GM18520 (cell line): ENCODE results near the gene KHDC4.

Source experiments
- ATAC-seq: cut with Tn5 transposase; IDR thresholded peaks from one replicate; pipeline ENCODE4 v1.9.1; 2021; ENCODE audit not compliant: unreplicated experiment

Gene KHDC4

GRCh38 chr1:155934097-155934935, at the start of gene KHDC4:
KHDC4 (minus strand) TSS chr1:155934413; CDS start chr1:155934373, 40 bp downstream.
- ATAC-seq: peak; percentile 92

DNA sequence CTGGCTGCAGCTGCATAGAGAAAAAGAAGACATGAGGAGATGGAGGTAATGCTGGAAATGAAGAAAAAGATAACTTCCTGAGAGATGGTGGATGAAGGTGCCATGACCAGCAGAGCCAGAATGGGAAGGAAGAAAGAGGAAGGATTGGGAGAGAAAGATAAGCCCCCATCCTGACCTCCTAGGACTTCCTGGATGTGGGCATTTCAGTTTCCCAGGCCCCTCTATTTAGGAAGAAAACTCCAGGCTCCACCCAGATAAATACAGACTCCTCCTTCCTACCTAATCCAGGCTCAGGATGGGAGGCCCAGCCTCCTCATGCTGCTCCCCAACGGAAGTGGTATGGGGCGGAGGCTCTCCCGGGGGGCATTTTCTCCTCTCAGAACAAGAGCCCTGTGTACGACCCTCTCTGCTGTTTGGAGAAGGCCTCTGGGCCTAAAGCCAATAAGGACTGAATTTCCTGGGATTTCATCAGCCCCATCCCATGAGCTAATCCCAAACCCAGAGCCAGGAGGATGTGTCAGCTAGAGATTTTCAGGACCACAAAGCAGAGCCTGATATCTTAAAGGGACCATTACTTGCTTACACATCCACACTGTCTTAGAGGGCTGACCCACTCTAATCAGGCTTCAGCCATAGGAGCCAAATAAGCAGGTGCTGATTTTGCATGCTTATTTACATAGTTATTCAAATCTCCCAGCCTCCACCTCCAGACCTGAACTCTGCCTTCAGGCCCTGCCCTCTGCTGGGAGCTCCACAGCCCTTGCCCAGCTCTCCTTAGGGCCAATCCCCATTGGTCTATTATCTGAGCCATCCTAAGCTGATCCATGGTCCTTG, 49.2 kb upstream of the KHDC4 start:
- ATAC-seq: no peak

DNA sequence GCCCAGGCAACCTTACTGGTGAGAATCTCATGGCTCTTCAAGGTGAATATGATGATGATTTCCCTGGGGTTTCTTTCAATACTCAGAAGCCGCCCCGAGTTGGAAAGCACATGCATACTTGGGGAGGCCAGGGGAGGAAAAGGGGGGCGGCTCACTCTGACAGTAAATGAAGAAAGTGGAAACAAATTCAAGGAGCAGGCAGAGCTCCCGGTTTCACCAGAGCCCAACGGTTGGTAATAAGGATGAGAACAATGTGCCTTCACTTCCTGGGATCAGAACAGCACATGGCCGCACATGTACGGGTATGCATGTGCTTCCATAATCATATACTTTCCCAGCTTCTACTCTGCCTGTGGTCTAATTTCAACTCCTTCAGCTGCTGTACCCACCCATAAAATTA, 47.9 kb upstream of the KHDC4 start:
- ATAC-seq: no peak

GRCh38 chr1:155981266-155982088, 47.3 kb upstream of the KHDC4 start:
- ATAC-seq: no peak

DNA sequence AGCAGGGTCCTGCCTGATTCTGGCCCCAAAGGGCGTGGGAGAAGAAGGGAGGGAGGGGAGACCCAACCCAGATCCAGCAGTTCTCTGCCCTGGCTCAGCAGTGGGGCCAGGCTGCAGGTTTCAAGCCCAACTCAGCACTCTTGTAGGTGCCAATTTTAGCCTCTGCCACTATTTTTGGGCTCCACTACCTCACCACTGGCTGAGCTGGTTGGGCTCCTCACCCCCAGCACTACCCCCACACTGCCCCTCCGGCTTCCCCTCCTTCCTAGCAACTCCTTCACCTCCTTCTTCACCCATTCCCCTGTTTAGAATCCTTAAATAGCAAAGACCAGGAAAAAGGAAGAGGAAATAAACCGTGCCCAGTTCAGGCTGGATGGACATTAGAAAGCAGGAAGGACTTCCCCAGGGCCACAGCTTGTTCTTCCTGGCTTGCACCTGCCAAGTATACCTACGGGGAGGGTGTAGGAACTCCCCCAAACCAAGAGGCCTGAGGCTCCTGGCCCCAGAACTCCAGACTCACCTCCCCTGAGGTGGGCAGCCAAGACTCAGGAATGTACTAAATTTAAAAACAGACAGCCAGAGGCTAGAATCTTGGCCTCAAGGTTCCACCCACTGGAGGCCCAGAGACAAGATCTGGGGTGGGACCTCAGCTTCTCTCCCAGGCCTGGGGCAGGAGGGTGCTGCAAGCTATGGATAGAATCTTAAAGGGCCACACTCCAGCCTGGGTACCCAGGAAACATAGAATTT, 45.6 kb upstream of the KHDC4 start:
- no peak for ATAC-seq

GRCh38 chr1:155978973-155979429, 44.8 kb upstream of the KHDC4 start:
- ATAC-seq: no peak

DNA sequence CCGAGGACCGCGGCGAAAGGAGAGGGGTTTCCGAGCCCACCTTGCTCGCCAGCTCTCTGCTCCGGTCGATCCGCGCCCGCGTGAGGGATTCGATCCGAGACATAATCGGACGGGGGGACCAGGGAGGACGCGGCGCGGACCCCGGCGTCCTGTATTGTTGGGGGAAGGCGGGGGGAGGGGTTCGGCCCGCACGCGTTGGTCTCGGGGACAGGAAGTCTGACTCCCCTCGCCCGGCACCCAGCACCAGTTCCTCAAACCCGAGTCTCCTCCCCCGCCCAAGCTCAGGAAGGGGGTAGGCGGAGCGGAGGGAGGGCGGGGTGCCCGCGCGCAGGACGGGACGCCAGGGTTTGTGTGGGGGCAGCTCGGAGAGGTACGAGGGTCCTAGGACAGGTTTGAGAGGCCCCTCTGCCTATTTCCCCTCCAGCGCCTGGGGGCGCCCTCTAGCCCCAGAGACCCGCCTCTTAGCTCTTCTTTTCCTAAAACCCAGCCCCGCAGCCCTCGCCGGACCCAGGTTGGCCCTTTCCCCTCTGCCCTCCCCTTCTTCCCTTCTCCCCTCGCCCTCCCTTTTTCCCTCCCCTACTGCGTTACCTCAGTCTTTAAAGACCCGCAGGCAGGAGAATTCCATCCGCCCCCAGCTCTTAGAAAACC, 44.2 kb upstream of the KHDC4 start, which contains the start of gene ARHGEF2:
ARHGEF2 (minus strand) TSS at position 223 of the 648 bp plus-strand sequence; CDS start at position 103, 120 bp downstream.
- ATAC-seq: peak; percentile 32

- no peak for ATAC-seq
Observed at GRCh38 chr1:155977690-155978324, 43.6 kb upstream of the KHDC4 start.

- ATAC-seq: no peak
Observed at GRCh38 chr1:155976913-155977689, 42.9 kb upstream of the KHDC4 start.

- ATAC-seq: no peak
Observed at GRCh38 chr1:155976062-155976912, 42.1 kb upstream of the KHDC4 start.

- ATAC-seq: no peak
Observed at GRCh38 chr1:155975375-155976061, 41.3 kb upstream of the KHDC4 start.

DNA sequence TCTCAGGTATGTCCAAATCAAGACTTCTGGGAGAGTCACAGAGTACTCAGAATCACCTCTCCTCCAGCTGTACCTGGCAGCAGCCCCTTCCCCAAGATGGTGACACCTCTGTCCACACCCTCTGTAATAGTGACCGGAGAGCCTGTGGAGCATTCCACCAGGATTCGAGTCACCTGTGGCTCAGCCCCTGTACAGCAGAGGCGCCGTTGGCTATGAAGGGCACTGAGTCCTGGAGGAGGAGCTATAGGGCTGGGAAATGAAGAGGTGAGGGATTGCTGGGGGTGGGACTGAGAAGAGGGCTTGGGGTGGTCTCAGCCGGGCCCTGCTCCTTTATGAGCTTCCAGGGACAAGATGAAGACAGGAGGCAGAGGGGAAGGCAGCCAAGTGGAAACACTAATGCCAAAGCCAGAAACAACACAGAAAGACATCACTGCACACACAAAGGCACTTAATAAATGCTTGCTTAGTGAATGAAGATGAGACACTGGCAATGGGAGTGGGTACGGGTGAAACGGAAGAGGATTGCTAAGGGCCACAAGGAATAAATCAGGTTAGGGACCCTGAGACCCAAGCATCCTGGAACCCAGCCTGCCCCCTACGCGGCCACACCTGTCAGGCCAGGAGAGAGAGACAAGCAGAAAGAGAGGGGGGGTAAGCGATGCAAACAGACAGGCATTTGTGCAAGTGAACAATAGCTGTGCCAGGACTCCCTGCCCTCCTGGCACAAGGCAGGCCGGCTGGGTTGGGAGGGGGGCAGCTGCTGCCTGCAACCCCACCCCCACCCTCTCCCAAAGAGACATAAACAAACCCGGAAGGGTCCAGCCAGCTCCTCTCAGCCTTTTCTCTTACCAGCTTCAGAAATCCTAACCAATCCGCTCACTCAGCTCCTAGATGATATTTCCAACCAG, 40.2 kb upstream of the KHDC4 start:
- no peak for ATAC-seq

- no peak for ATAC-seq
Observed at GRCh38 chr1:155973723-155974122, 39.5 kb upstream of the KHDC4 start.

- no peak for ATAC-seq
Observed at GRCh38 chr1:155971910-155972809, 37.9 kb upstream of the KHDC4 start.
